ENCODE results near the gene PACS2. TPM values are rescaled to one million over a fixed set of nuclear protein-coding genes. Genes with fewer than 3 reads are reported as not detected.

PACS2 gene
- total RNA-seq, 1 experiment from 2014 or later, result 100 TPM

- TF ChIP-seq ZNF121 (CRISPR knock-in tag; IDR thresholded peaks at IDR 0.05) (no peak), EMX1 (CRISPR knock-in tag; IDR thresholded peaks at IDR 0.05) (no peak), ZNF396 (CRISPR knock-in tag; IDR thresholded peaks at IDR 0.05; ENCODE audit: borderline replicate concordance) (no peak), TP53 (CRISPR knock-in tag; IDR thresholded peaks at IDR 0.05) (peak; percentile 77), SOX15 (CRISPR knock-in tag; IDR thresholded peaks at IDR 0.05) (no peak), FOXP1 (CRISPR knock-in tag; IDR thresholded peaks at IDR 0.05; ENCODE audit: borderline replicate concordance) (peak; percentile 93), ZNF416 (CRISPR knock-in tag; IDR thresholded peaks at IDR 0.05) (no peak), CREM (CRISPR knock-in tag; IDR thresholded peaks at IDR 0.05) (0 out of 2 replicates have a peak, but pooled peaks have one; percentile 26), ZNF219 (CRISPR knock-in tag; IDR thresholded peaks at IDR 0.05; ENCODE audit: borderline replicate concordance) (peak; percentile 73; the same call in 1 of the 2 replicates), NR1H2 (CRISPR knock-in tag; IDR thresholded peaks at IDR 0.05) (no peak), USF1 (CRISPR knock-in tag; IDR thresholded peaks at IDR 0.05) (no peak), GABPB1 (CRISPR knock-in tag; IDR thresholded peaks at IDR 0.05) (peak; percentile 51; the same call in 1 of the 2 replicates), ZNF317 (CRISPR knock-in tag; IDR thresholded peaks at IDR 0.05; ENCODE audit: borderline replicate concordance, low read depth) (peak; percentile 51; the same call in 1 of the 2 replicates), ZNF281 (CRISPR knock-in tag; IDR thresholded peaks at IDR 0.05) (peak; percentile 93), JAZF1 (CRISPR knock-in tag; IDR thresholded peaks at IDR 0.05) (no peak), ATF1 (CRISPR knock-in tag; IDR thresholded peaks at IDR 0.05) (0 out of 2 replicates have a peak, but pooled peaks have one; percentile 15), PRRX2 (CRISPR knock-in tag; IDR thresholded peaks at IDR 0.05) (no peak), HMGA2 (CRISPR knock-in tag; IDR thresholded peaks at IDR 0.05) (no peak)
- TF ChIP-seq, protein P1, sequence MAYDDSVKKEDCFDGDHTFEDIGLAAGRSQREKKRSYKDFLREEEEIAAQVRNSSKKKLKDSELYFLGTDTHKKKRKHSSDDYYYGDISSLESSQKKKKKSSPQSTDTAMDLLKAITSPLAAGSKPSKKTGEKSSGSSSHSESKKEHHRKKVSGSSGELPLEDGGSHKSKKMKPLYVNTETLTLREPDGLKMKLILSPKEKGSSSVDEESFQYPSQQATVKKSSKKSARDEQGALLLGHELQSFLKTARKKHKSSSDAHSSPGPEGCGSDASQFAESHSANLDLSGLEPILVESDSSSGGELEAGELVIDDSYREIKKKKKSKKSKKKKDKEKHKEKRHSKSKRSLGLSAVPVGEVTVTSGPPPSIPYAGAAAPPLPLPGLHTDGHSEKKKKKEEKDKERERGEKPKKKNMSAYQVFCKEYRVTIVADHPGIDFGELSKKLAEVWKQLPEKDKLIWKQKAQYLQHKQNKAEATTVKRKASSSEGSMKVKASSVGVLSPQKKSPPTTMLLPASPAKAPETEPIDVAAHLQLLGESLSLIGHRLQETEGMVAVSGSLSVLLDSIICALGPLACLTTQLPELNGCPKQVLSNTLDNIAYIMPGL (CRISPR knock-in tag; IDR thresholded peaks at IDR 0.05), result peak; percentile 54; the same call in 1 of the 2 replicates
- TF ChIP-seq, protein P2, sequence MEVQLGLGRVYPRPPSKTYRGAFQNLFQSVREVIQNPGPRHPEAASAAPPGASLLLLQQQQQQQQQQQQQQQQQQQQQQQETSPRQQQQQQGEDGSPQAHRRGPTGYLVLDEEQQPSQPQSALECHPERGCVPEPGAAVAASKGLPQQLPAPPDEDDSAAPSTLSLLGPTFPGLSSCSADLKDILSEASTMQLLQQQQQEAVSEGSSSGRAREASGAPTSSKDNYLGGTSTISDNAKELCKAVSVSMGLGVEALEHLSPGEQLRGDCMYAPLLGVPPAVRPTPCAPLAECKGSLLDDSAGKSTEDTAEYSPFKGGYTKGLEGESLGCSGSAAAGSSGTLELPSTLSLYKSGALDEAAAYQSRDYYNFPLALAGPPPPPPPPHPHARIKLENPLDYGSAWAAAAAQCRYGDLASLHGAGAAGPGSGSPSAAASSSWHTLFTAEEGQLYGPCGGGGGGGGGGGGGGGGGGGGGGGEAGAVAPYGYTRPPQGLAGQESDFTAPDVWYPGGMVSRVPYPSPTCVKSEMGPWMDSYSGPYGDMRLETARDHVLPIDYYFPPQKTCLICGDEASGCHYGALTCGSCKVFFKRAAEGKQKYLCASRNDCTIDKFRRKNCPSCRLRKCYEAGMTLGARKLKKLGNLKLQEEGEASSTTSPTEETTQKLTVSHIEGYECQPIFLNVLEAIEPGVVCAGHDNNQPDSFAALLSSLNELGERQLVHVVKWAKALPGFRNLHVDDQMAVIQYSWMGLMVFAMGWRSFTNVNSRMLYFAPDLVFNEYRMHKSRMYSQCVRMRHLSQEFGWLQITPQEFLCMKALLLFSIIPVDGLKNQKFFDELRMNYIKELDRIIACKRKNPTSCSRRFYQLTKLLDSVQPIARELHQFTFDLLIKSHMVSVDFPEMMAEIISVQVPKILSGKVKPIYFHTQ (CRISPR knock-in tag; IDR thresholded peaks at IDR 0.05), result no peak
- TF ChIP-seq, protein P3, sequence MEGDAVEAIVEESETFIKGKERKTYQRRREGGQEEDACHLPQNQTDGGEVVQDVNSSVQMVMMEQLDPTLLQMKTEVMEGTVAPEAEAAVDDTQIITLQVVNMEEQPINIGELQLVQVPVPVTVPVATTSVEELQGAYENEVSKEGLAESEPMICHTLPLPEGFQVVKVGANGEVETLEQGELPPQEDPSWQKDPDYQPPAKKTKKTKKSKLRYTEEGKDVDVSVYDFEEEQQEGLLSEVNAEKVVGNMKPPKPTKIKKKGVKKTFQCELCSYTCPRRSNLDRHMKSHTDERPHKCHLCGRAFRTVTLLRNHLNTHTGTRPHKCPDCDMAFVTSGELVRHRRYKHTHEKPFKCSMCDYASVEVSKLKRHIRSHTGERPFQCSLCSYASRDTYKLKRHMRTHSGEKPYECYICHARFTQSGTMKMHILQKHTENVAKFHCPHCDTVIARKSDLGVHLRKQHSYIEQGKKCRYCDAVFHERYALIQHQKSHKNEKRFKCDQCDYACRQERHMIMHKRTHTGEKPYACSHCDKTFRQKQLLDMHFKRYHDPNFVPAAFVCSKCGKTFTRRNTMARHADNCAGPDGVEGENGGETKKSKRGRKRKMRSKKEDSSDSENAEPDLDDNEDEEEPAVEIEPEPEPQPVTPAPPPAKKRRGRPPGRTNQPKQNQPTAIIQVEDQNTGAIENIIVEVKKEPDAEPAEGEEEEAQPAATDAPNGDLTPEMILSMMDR (IDR thresholded peaks at IDR 0.05), result no peak
- TF ChIP-seq, protein P4, sequence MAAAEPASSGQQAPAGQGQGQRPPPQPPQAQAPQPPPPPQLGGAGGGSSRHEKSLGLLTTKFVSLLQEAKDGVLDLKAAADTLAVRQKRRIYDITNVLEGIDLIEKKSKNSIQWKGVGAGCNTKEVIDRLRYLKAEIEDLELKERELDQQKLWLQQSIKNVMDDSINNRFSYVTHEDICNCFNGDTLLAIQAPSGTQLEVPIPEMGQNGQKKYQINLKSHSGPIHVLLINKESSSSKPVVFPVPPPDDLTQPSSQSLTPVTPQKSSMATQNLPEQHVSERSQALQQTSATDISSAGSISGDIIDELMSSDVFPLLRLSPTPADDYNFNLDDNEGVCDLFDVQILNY (CRISPR knock-in tag; IDR thresholded peaks at IDR 0.05), result no peak; the same call in none of the 2 replicates
- TF ChIP-seq, protein P5, sequence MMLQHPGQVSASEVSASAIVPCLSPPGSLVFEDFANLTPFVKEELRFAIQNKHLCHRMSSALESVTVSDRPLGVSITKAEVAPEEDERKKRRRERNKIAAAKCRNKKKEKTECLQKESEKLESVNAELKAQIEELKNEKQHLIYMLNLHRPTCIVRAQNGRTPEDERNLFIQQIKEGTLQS (CRISPR knock-in tag; conservative IDR thresholded peaks at IDR 0.05), result no peak
- TF ChIP-seq, protein P6, sequence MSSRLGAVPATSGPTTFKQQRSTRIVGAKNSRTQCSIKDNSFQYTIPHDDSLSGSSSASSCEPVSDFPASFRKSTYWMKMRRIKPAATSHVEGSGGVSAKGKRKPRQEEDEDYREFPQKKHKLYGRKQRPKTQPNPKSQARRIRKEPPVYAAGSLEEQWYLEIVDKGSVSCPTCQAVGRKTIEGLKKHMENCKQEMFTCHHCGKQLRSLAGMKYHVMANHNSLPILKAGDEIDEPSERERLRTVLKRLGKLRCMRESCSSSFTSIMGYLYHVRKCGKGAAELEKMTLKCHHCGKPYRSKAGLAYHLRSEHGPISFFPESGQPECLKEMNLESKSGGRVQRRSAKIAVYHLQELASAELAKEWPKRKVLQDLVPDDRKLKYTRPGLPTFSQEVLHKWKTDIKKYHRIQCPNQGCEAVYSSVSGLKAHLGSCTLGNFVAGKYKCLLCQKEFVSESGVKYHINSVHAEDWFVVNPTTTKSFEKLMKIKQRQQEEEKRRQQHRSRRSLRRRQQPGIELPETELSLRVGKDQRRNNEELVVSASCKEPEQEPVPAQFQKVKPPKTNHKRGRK (CRISPR knock-in tag; IDR thresholded peaks at IDR 0.05; ENCODE audit: borderline replicate concordance), result no peak
Observed at GRCh38 chr14:105398044-105398725, 83.6 kb downstream of the PACS2 start, which contains the start of gene TEX22 (continued).
